Trophoblast cell (in vitro differentiated cells and primary cell): ENCODE measurements around the gene OR2G2.

Experiments used
- DNase-seq, 2 donors: peaks; one replicate each; pipeline ENCODE4 v3.0.0-alpha.2; 2016
- H2AFZ ChIP-seq: 2 replicates; pipeline ENCODE4 v1.6.1; 2013; ENCODE audit warnings: low read length, moderate library complexity, mild to moderate bottlenecking; ENCODE audit not compliant: insufficient read depth, poor library complexity
- H2AK5ac ChIP-seq: 2 replicates; pipeline ENCODE4 v1.6.1; 2013; ENCODE audit warnings: mild to moderate bottlenecking, low read length
- H2BK120ac ChIP-seq: 2 replicates; pipeline ENCODE4 v1.6.1; 2013; ENCODE audit warnings: low read length, mild to moderate bottlenecking, moderate library complexity; ENCODE audit not compliant: insufficient read depth, poor library complexity
- H2BK12ac ChIP-seq: 2 replicates; pipeline ENCODE4 v1.6.1; 2013; ENCODE audit warnings: mild to moderate bottlenecking, low read length, moderate library complexity
- H2BK5ac ChIP-seq: 2 replicates; pipeline ENCODE4 v1.6.1; 2013; ENCODE audit warnings: low read length, low read depth, moderate library complexity, mild to moderate bottlenecking; ENCODE audit not compliant: poor library complexity
- H3K14ac ChIP-seq: 2 replicates; pipeline ENCODE4 v1.6.1; 2013; ENCODE audit warnings: mild to moderate bottlenecking, low read length
- H3K18ac ChIP-seq: 2 replicates; pipeline ENCODE4 v1.6.1; 2013; ENCODE audit warnings: mild to moderate bottlenecking, low read length
- H3K23ac ChIP-seq: 2 replicates; pipeline ENCODE4 v1.6.1; 2013; ENCODE audit warnings: low read length
- H3K27ac ChIP-seq: 2 replicates; pipeline ENCODE4 v1.5.1; 2013; ENCODE audit warnings: low read depth, mild to moderate bottlenecking, inconsistent platforms, low read length, moderate library complexity
- H3K27me3 ChIP-seq: 2 replicates; pipeline ENCODE4 v1.6.1; 2013; ENCODE audit warnings: inconsistent platforms, mild to moderate bottlenecking, low read length, moderate library complexity; ENCODE audit not compliant: insufficient read depth
- H3K36me3 ChIP-seq, 2 experiments: 1 replicate in 1 of 2; 2 replicates in 1 of 2; pipeline ENCODE4 v1.6.1; 2013; ENCODE audit warnings: low read length in 2 of 2, mild to moderate bottlenecking in 2 of 2, moderate library complexity in 1 of 2; ENCODE audit not compliant: insufficient read depth in 2 of 2, control insufficient read depth in 1 of 2
- H3K4ac ChIP-seq: 2 replicates; pipeline ENCODE4 v1.6.1; 2013; ENCODE audit warnings: low read depth, mild to moderate bottlenecking, low read length, moderate library complexity
- H3K4me1 ChIP-seq, 2 experiments: 1 replicate in 1 of 2; 2 replicates in 1 of 2; pipeline ENCODE4 v1.6.1; 2013; ENCODE audit warnings: low read length in 2 of 2, mild to moderate bottlenecking in 2 of 2, moderate library complexity in 1 of 2; ENCODE audit not compliant: insufficient read depth in 2 of 2, control insufficient read depth in 1 of 2
- H3K4me2 ChIP-seq: 2 replicates; pipeline ENCODE4 v1.6.1; 2013; ENCODE audit warnings: inconsistent platforms, mild to moderate bottlenecking, low read length, moderate library complexity
- H3K4me3 ChIP-seq: 2 replicates; pipeline ENCODE4 v1.5.1; 2013; ENCODE audit warnings: mild to moderate bottlenecking, low read depth, low read length, inconsistent platforms
- H3K79me1 ChIP-seq: one replicate; pipeline ENCODE4 v1.6.1; 2013; ENCODE audit warnings: low read length
- H3K79me2 ChIP-seq: 2 replicates; pipeline ENCODE4 v1.6.1; 2013; ENCODE audit warnings: low read length, mild to moderate bottlenecking; ENCODE audit not compliant: control insufficient read depth, insufficient read depth, poor library complexity
- H3K9ac ChIP-seq: 2 replicates; pipeline ENCODE4 v1.6.1; 2013; ENCODE audit warnings: mild to moderate bottlenecking, low read length
- H3K9me3 ChIP-seq: 2 replicates; pipeline ENCODE4 v1.6.1; 2013; ENCODE audit warnings: low read depth, mild to moderate bottlenecking, control low read depth, inconsistent platforms, low read length; ENCODE audit not compliant: insufficient read depth
- H4K12ac ChIP-seq: 2 replicates; pipeline ENCODE4 v1.6.1; 2013; ENCODE audit warnings: low read depth, mild to moderate bottlenecking, low read length, moderate library complexity
- H4K8ac ChIP-seq: 2 replicates; pipeline ENCODE4 v1.6.1; 2013; ENCODE audit warnings: low read depth, mild to moderate bottlenecking, low read length, moderate library complexity
- H4K91ac ChIP-seq: one replicate; pipeline ENCODE4 v1.6.1; 2013; ENCODE audit warnings: low read depth, mild to moderate bottlenecking, low read length, moderate library complexity
- WGBS: extraction: QIAGEN DNeasy Blood & Tissue Kit; methylation state at CpG from one replicate; pipeline ENCODE4 v1.1.7; 2013; ENCODE audit warnings: missing lambda C conversion rate; ENCODE audit not compliant: insufficient read length, insufficient coverage; ENCODE audit errors: extremely low coverage; 5-methylcytosine and 5-hydroxymethylcytosine counted together

The OR2G2 gene

GRCh38 chr1:247605286-247605685 lies 17.1 kb downstream of the OR2G2 start, which contains the start of gene OR2G3:
OR2G3 (plus strand) TSS chr1:247605586; CDS start chr1:247605586, 0 bp downstream.
- Histone ChIP-seq H2AK5ac (no peak within 1 kb of the TSS), H4K8ac (no peak within 1 kb of the TSS)

GRCh38 chr1:247613405-247613804 lies 25.2 kb downstream of the OR2G2 start:
- Histone ChIP-seq H2BK5ac (no peak overlapping the region), H3K79me1 (no peaks in the 10 kb centered on the region), H3K9ac (no peak overlapping the region), H4K91ac (no peak overlapping the region), H3K4me3 (no peak overlapping the region), H2BK120ac (no peak overlapping the region), H3K27me3 (no peaks in the 10 kb centered on the region), H3K9me3 (no peaks in the 10 kb centered on the region), H2AFZ (no peak overlapping the region), H3K4ac (no peak overlapping the region), H3K14ac (no peak overlapping the region), H3K36me3 (no peaks in the 10 kb centered on the region), H3K23ac (no peak overlapping the region), H3K27ac (no peak overlapping the region), H3K4me1 (no peaks in the 10 kb centered on the region), H3K4me2 (no peak overlapping the region), H4K8ac (no peak overlapping the region), H2AK5ac (no peak overlapping the region), H3K18ac (no peak overlapping the region), H4K12ac (no peak overlapping the region), H2BK12ac (no peak overlapping the region), H3K79me2 (no peaks in the 10 kb centered on the region)
- WGBS = no CpG with 5 or more reads among the region's 1 CpG
- no peak for DNase-seq

More at GRCh38 chr1:247605286-247605685, 17.1 kb downstream of the OR2G2 start, which contains the start of gene OR2G3:
- H3K9ac ChIP-seq = no peak within 1 kb of the TSS
- no peak within 1 kb of the TSS for H3K27ac ChIP-seq
- no peak within 1 kb of the TSS for H3K4me2 ChIP-seq
- no peak within 1 kb of the TSS for H3K18ac ChIP-seq
- no peak within 1 kb of the TSS for H3K23ac ChIP-seq
- H3K4ac ChIP-seq = no peak within 1 kb of the TSS
- no peak within 1 kb of the TSS for H2BK5ac ChIP-seq
- no peak within 1 kb of the TSS for H2BK12ac ChIP-seq
- no peak within 1 kb of the TSS for H2AFZ ChIP-seq
- no peaks in the 10 kb centered on the region for H3K4me1 ChIP-seq
- DNase-seq = no peak
- H3K79me1 ChIP-seq = no peaks in the 10 kb centered on the region
- no peaks in the 10 kb centered on the region for H3K36me3 ChIP-seq
- no CpG with 5 or more reads among the region's 2 CpGs for WGBS
- no peak within 1 kb of the TSS for H3K14ac ChIP-seq
- no peak within 1 kb of the TSS for H4K12ac ChIP-seq
- no peaks in the 10 kb centered on the region for H3K27me3 ChIP-seq
- no peak within 1 kb of the TSS for H4K91ac ChIP-seq
- H2BK120ac ChIP-seq = no peak within 1 kb of the TSS
- no peak within 1 kb of the TSS for H3K4me3 ChIP-seq
- no peaks in the 10 kb centered on the region for H3K9me3 ChIP-seq
- no peaks in the 10 kb centered on the region for H3K79me2 ChIP-seq

- Histone ChIP-seq H3K4ac (no peak overlapping the region), H3K27me3 (no peaks in the 10 kb centered on the region), H2BK12ac (no peak overlapping the region), H3K9me3 (no peaks in the 10 kb centered on the region), H3K4me3 (no peak overlapping the region), H3K18ac (no peak overlapping the region), H3K14ac (no peak overlapping the region), H3K9ac (no peak overlapping the region), H2AFZ (no peak overlapping the region), H2AK5ac (no peak overlapping the region), H3K4me1 (no peaks in the 10 kb centered on the region), H3K27ac (no peak overlapping the region), H3K36me3 (no peaks in the 10 kb centered on the region), H4K91ac (no peak overlapping the region), H3K79me1 (no peaks in the 10 kb centered on the region), H3K23ac (no peak overlapping the region), H2BK5ac (no peak overlapping the region), H3K4me2 (no peak overlapping the region), H2BK120ac (no peak overlapping the region), H4K8ac (no peak overlapping the region), H3K79me2 (no peaks in the 10 kb centered on the region), H4K12ac (no peak overlapping the region)
- no CpG with 5 or more reads among the region's 5 CpGs for WGBS
- DNase-seq = no peak
These were observed 26.5 kb downstream of the OR2G2 start for GRCh38 chr1:247614625-247615024.

DNA sequence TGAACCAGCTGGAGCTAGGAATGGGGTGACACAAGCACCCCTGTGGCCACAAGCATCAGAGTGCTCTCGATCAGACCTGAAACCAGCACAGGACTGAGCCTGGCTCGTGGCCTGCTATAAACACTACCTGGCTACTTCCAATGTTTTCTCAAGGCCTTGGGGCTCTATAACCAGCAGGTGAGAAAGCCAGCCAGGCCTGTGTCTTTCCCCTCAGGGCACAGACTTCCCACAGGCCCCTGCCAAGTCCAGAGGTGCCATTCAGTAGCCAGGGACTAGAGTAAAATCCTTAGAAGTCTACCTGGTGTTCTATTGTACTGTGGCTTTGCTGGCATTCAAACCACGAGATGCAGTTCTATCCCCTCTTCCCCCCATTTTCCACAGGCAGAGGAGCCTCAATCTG lies 39.8 kb downstream of the OR2G2 start:
- no peak overlapping the region for H3K4me2 ChIP-seq
- H3K4me3 ChIP-seq = no peak overlapping the region
- H4K8ac ChIP-seq = no peak overlapping the region
- H4K91ac ChIP-seq = no peak overlapping the region
- H3K4me1 ChIP-seq = peaks cover 0 to 1% of the 10 kb centered on the region in 2 experiments
- H2BK120ac ChIP-seq = no peak overlapping the region
- H3K9ac ChIP-seq = no peak overlapping the region
- no peak overlapping the region for H2AK5ac ChIP-seq
- no peaks in the 10 kb centered on the region for H3K79me1 ChIP-seq
- H2AFZ ChIP-seq = no peak overlapping the region
- H3K9me3 ChIP-seq = no peaks in the 10 kb centered on the region
- H3K18ac ChIP-seq = no peak overlapping the region
- DNase-seq = peak; percentile 77 to 81
- WGBS = no CpG with 5 or more reads among the region's 3 CpGs
- no peaks in the 10 kb centered on the region for H3K79me2 ChIP-seq
- H3K36me3 ChIP-seq = no peaks in the 10 kb centered on the region
- no peak overlapping the region for H3K14ac ChIP-seq
- H4K12ac ChIP-seq = no peak overlapping the region
- H3K23ac ChIP-seq = no peak overlapping the region
- no peaks in the 10 kb centered on the region for H3K27me3 ChIP-seq
- no peak overlapping the region for H2BK5ac ChIP-seq
- no peak overlapping the region for H2BK12ac ChIP-seq
- H3K27ac ChIP-seq = no peak overlapping the region
- H3K4ac ChIP-seq = no peak overlapping the region
